AG04450 (cell line): ENCODE results near the gene MATN4. TPM values are rescaled to one million over a fixed set of nuclear protein-coding genes. Genes with fewer than 3 reads are reported as not detected.
A peak's percentile ranks its signal among the peaks of the same experiment; 100 is the strongest.

Experiments
- CTCF ChIA-PET: fragments of 300-600, 350-600 bp; formaldehyde crosslinking; extraction: SDS; loops from one replicate; lab custom pipeline; 2022; ENCODE audit warnings: antibody characterized with exemption, inconsistent platforms; lab: Charles Lee
- POLR2A ChIA-PET: fragments of 350-600 bp; formaldehyde crosslinking; extraction: SDS; loops from one replicate; lab custom pipeline; 2021; ENCODE audit warnings: antibody characterized with exemption, inconsistent platforms; lab: Yijun Ruan, JAX
- DNase-seq: peaks from one replicate; pipeline ENCODE4 v3.0.0-alpha.2; 2011; ENCODE audit warnings: low read depth, low spot score
- H3K27ac ChIP-seq: one replicate; pipeline ENCODE4 v1.5.1; 2012; ENCODE audit warnings: low read depth, low read length, control low read depth
- H3K27me3 ChIP-seq: one replicate; pipeline ENCODE4 v1.6.0; 2012; ENCODE audit warnings: low read length; ENCODE audit not compliant: control insufficient read depth, insufficient read depth
- H3K4me3 ChIP-seq: 2 replicates; pipeline ENCODE4 v1.5.1; 2011; ENCODE audit warnings: mild to moderate bottlenecking, low read depth, low read length, control low read depth
- H3K9me3 ChIP-seq: 2 replicates; pipeline ENCODE4 v1.5.1; 2012; ENCODE audit warnings: low read length; ENCODE audit not compliant: control insufficient read depth, insufficient read depth
- polyA plus RNA-seq: library from polyadenylated mRNA; depleted of rRNA; stranded (reverse); fragments of >200 nt; gene quantifications from 2 replicates; pipeline ENCODE4 v1.2.3, GENCODE V29; 2011
- TF ChIP-seq, protein P1 (sequence below): IDR thresholded peaks from 2 replicates; pipeline ENCODE4 v1.5.1; 2011; ENCODE audit warnings: low read depth, low read length, control low read depth, inconsistent platforms

The MATN4 gene
- polyA plus RNA-seq, 1 experiment: not detected

DNA sequence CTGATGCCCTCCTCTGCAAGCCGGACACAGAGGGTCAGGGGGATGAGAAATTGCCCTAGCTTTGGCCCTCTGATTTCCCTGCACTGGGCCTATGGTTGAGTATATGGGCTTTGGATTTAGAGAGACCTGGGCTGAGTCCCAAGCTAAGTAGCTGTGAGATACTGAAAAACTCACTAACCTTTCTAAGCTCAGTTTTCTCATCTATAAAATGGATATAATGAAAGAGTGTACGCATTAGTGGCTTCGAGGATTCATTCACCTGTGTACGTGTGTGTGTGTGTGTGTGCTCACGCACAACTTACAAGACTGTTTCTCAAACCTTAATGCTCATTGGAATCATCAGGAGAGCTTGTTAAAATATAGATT is 14.1 kb downstream of the MATN4 start:
- H3K9me3 ChIP-seq: peaks cover 4% of the 10 kb centered on the region
- peaks cover 17% of the 10 kb centered on the region for H3K27me3 ChIP-seq
- no peak overlapping the region for H3K27ac ChIP-seq
- DNase-seq: no peak
- CTCF ChIA-PET: interaction anchor here (0.5 to 6.9 kb wide), 65 partner anchors 9 to 546 kb away, joined by 3 to 171 read pairs (median 5); partner anchors contain the start of genes MATN4, SYS1 and WFDC10A
- peak overlapping the region; percentile 58 for H3K4me3 ChIP-seq
- TF ChIP-seq, protein P1, sequence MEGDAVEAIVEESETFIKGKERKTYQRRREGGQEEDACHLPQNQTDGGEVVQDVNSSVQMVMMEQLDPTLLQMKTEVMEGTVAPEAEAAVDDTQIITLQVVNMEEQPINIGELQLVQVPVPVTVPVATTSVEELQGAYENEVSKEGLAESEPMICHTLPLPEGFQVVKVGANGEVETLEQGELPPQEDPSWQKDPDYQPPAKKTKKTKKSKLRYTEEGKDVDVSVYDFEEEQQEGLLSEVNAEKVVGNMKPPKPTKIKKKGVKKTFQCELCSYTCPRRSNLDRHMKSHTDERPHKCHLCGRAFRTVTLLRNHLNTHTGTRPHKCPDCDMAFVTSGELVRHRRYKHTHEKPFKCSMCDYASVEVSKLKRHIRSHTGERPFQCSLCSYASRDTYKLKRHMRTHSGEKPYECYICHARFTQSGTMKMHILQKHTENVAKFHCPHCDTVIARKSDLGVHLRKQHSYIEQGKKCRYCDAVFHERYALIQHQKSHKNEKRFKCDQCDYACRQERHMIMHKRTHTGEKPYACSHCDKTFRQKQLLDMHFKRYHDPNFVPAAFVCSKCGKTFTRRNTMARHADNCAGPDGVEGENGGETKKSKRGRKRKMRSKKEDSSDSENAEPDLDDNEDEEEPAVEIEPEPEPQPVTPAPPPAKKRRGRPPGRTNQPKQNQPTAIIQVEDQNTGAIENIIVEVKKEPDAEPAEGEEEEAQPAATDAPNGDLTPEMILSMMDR: no peak
- POLR2A ChIA-PET: interaction anchor here (0.6 to 0.7 kb wide), 2 partner anchors 54 to 122 kb away, joined by 3 read pairs; no protein-coding TSS in a partner anchor

- POLR2A ChIA-PET: interaction anchor here (0.6 to 0.7 kb wide), 3 partner anchors 54 to 1835 kb away, joined by 3 to 7 read pairs (median 3); no protein-coding TSS in a partner anchor
Measured at GRCh38 chr20:45293041-45294002, 14.8 kb downstream of the MATN4 start.

DNA sequence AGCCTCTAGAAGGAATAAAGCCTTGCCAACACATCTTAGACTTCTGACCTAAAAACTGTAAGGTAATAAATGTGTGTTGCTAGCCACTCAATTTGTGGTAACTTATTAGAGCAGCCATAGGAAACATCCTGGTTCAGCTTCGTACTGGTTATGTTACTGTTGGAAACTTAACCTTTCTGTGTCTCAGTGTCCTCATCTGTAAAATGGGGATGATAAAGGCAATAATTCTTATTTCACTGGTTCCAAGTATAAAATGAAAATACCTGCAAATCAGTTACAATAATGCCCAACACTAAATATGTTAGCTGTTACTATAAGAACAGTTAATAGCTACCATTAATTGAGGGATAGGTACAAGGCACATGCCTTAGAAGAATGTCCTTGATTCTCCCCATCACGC is 15.8 kb downstream of the MATN4 start:
- POLR2A ChIA-PET: interaction anchor here (0.6 kb wide), 1 partner anchor 1834 kb away, joined by 7 read pairs; no protein-coding TSS in a partner anchor
- peaks cover 4% of the 10 kb centered on the region for H3K9me3 ChIP-seq
- H3K4me3 ChIP-seq: no peak overlapping the region
- no peak overlapping the region for H3K27ac ChIP-seq
- DNase-seq: no peak
- peaks cover 24% of the 10 kb centered on the region for H3K27me3 ChIP-seq
- TF ChIP-seq, protein P1: no peak
- CTCF ChIA-PET: interaction anchor here (0.9 to 6.9 kb wide), 31 partner anchors 9 to 543 kb away, joined by 3 to 171 read pairs (median 6); partner anchors contain the start of gene SYS1

More at GRCh38 chr20:45293041-45294002, 14.8 kb downstream of the MATN4 start:
- TF ChIP-seq, protein P1: peak; percentile 94
- H3K4me3 ChIP-seq: peak overlapping the region; percentile 58
- CTCF ChIA-PET: interaction anchor here (0.6 to 6.9 kb wide), 76 partner anchors 9 to 1918 kb away, joined by 3 to 171 read pairs (median 4); partner anchors contain the start of genes MATN4, SYS1 and WFDC10A
- no peak for DNase-seq
- H3K27ac ChIP-seq: no peak overlapping the region
- peaks cover 4% of the 10 kb centered on the region for H3K9me3 ChIP-seq
- peaks cover 19% of the 10 kb centered on the region for H3K27me3 ChIP-seq

GRCh38 chr20:45291526-45291925 is 16.6 kb downstream of the MATN4 start:
- DNase-seq: no peak
- Histone ChIP-seq H3K27me3 (peaks cover 24% of the 10 kb centered on the region), H3K9me3 (peaks cover 4% of the 10 kb centered on the region), H3K27ac (no peak overlapping the region), H3K4me3 (no peak overlapping the region)
- CTCF ChIA-PET: interaction anchor here (0.6 to 6.9 kb wide), 37 partner anchors 9 to 545 kb away, joined by 3 to 171 read pairs (median 5); partner anchors contain the start of gene TOMM34
- TF ChIP-seq, protein P1: no peak
- POLR2A ChIA-PET: no interaction called here
